Measurements from ENCODE around the gene KHDC4. TPM values are rescaled to one million over a fixed set of nuclear protein-coding genes. Genes with fewer than 3 reads are reported as not detected.
A peak's percentile ranks its signal among the peaks of the same experiment; 100 is the strongest.

Gene KHDC4
- total RNA-seq, 4 donors from 2014 or later = 18.2 to 46.3 (median 26.3) TPM

GRCh38 chr1:155966135-155966534 lies 31.9 kb upstream of the KHDC4 start:
- ATAC-seq (no peak), DNase-seq (no peak)
- intact Hi-C loops (cut with DNase I; ENCODE audit: low total_unique reads) (loop anchor here (2.0 kb wide), 1 partner anchor 23 kb away; no protein-coding TSS in a partner anchor), in situ Hi-C loops (cut with MboI; ENCODE audit: low sequenced_read_pairs in 4 of 4) (no loop called here)
- H3K4me1 ChIP-seq = peaks cover 58 to 66% of the 10 kb centered on the region in 2 donors
- peak overlapping the region; percentile 82 to 95 (median 88) for H3K27ac ChIP-seq
- H3K27me3 ChIP-seq = no peaks in the 10 kb centered on the region
- TF ChIP-seq CTCF (IDR thresholded peaks at IDR 0.05 in 4 of 5, conservative IDR thresholded peaks at IDR 0.05 in 1 of 5) = peak in 2 of 5 experiments; percentile 8 to 48
- TF ChIP-seq POLR2A (IDR thresholded peaks at IDR 0.05) = no peak
- H3K36me3 ChIP-seq = peaks cover 0 to 43% of the 10 kb centered on the region in 2 donors
- H3K4me3 ChIP-seq = no peak overlapping the region
- no peaks in the 10 kb centered on the region for H3K9me3 ChIP-seq

GRCh38 chr1:155964193-155964592 lies 30.0 kb upstream of the KHDC4 start:
- DNase-seq = no peak
- H3K27me3 ChIP-seq = no peaks in the 10 kb centered on the region
- no peaks in the 10 kb centered on the region for H3K9me3 ChIP-seq
- intact Hi-C loops (cut with DNase I; ENCODE audit: low total_unique reads) = no loop called here
- H3K36me3 ChIP-seq = peaks cover 0 to 61% of the 10 kb centered on the region in 2 donors
- H3K4me3 ChIP-seq = no peak overlapping the region
- peaks cover 51 to 63% of the 10 kb centered on the region in 2 donors for H3K4me1 ChIP-seq
- H3K27ac ChIP-seq = no peak overlapping the region
- TF ChIP-seq POLR2A (IDR thresholded peaks at IDR 0.05) (no peak), CTCF (IDR thresholded peaks at IDR 0.05 in 4 of 5, conservative IDR thresholded peaks at IDR 0.05 in 1 of 5) (no peak)
- in situ Hi-C loops (cut with MboI; ENCODE audit: low sequenced_read_pairs in 4 of 4) = no loop called here
- no peak for ATAC-seq

- DNase-seq = peak in 1 of 2 donors; percentile 39
- Histone ChIP-seq H3K27ac (peak overlapping the region; percentile 55 to 76 (median 64)), H3K36me3 (peaks cover 0 to 76% of the 10 kb centered on the region in 2 donors), H3K27me3 (no peaks in the 10 kb centered on the region), H3K4me1 (peaks cover 36 to 50% of the 10 kb centered on the region in 2 donors), H3K4me3 (no peak overlapping the region), H3K9me3 (no peaks in the 10 kb centered on the region)
- intact Hi-C loops (cut with DNase I; ENCODE audit: low total_unique reads) = loop anchor here (2.0 kb wide), 1 partner anchor 18 kb away; no protein-coding TSS in a partner anchor
- ATAC-seq = no peak
- in situ Hi-C loops (cut with MboI; ENCODE audit: low sequenced_read_pairs in 4 of 4) = no loop called here
- TF ChIP-seq POLR2A (IDR thresholded peaks at IDR 0.05) = no peak
- TF ChIP-seq CTCF (IDR thresholded peaks at IDR 0.05 in 4 of 5, conservative IDR thresholded peaks at IDR 0.05 in 1 of 5) = no peak
Observed at GRCh38 chr1:155962599-155963211, 28.5 kb upstream of the KHDC4 start.

GRCh38 chr1:155961937-155962336 lies 27.7 kb upstream of the KHDC4 start:
- Histone ChIP-seq H3K36me3 (peaks cover 0 to 83% of the 10 kb centered on the region in 2 donors), H3K9me3 (no peaks in the 10 kb centered on the region), H3K4me1 (peaks cover 28 to 42% of the 10 kb centered on the region in 2 donors), H3K27ac (peak overlapping the region; percentile 57 to 77 (median 74)), H3K4me3 (no peak overlapping the region), H3K27me3 (no peaks in the 10 kb centered on the region)
- intact Hi-C loops (cut with DNase I; ENCODE audit: low total_unique reads) (loop anchor here (2.0 kb wide), 1 partner anchor 19 kb away; no protein-coding TSS in a partner anchor), in situ Hi-C loops (cut with MboI; ENCODE audit: low sequenced_read_pairs in 4 of 4) (no loop called here)
- ATAC-seq (peak; percentile 40 to 52), DNase-seq (peak in 1 of 2 donors; percentile 67)
- TF ChIP-seq CTCF (IDR thresholded peaks at IDR 0.05 in 4 of 5, conservative IDR thresholded peaks at IDR 0.05 in 1 of 5) (peak in 3 of 5 experiments; percentile 17 to 42 (median 30)), POLR2A (IDR thresholded peaks at IDR 0.05) (no peak)
